Measurements from ENCODE around the gene CHN2.

DNA sequence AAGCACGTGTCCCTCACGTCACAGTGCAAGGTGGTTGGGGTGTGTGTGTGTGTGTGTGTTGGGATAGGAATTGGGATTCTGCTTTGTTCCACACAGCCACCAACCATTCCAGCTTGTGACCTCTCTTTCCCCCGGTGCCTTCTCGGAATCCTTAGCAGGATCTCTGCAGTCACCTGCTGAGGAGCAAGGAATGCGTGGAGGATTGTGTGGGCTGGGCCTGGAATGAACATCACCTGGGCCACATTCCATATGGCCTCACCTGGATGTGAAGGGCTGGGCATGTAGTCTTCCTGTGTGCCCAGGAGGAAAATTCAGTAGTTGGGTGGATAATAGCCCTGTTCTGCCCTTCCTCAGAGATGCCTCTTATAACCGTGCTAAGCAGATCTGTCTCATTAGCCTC, 113.8 kb downstream of the CHN2 start:
- TF ChIP-seq EZH2 (IDR thresholded peaks at IDR 0.05; ENCODE audit: low read depth) (no peak), CTCF (conservative IDR thresholded peaks at IDR 0.05) (no peak)

All from PC-9 (cell line).